HepG2 (cell line): ENCODE measurements around the gene FMNL2. TPM values are rescaled to one million over a fixed set of nuclear protein-coding genes. Genes with fewer than 3 reads are reported as not detected.

Experiments
- FOXA3 ChIP-seq: IDR thresholded peaks from 2 replicates; pipeline ENCODE4 v1.6.1; 2016; ENCODE audit warnings: missing genetic modification reagents, missing compliant biosample characterization
- GMEB1 ChIP-seq: sonication (generic); formaldehyde crosslinking; IDR thresholded peaks from 2 replicates; pipeline ENCODE4 v1.5.1; 2020; ENCODE audit warnings: missing genetic modification reagents, mild to moderate bottlenecking, borderline replicate concordance
- JARID2 ChIP-seq: sonication (generic); formaldehyde crosslinking; IDR thresholded peaks from 2 replicates; pipeline ENCODE4 v1.8.1; 2023; ENCODE audit warnings: missing genetic modification reagents, inconsistent platforms; ENCODE audit not compliant: insufficient replicate concordance
- NFKBIZ ChIP-seq: IDR thresholded peaks from 2 replicates; pipeline ENCODE4 v1.6.1; 2018; ENCODE audit warnings: missing genetic modification reagents, missing compliant biosample characterization
- PHF21A ChIP-seq: sonication (generic); formaldehyde crosslinking; IDR thresholded peaks from 2 replicates; pipeline ENCODE4 v1.5.0; 2020; ENCODE audit warnings: mild to moderate bottlenecking, missing genetic modification reagents
- PLRG1 ChIP-seq: fragments of 450-650 bp; conservative IDR thresholded peaks from 2 replicates; pipeline ENCODE4 v1.6.1; 2016
- SP2 ChIP-seq: sonication (generic); formaldehyde crosslinking; IDR thresholded peaks from 2 replicates; pipeline ENCODE4 v1.5.1; 2020; ENCODE audit warnings: mild to moderate bottlenecking, missing genetic modification reagents
- TGIF2 ChIP-seq: IDR thresholded peaks from 2 replicates; pipeline ENCODE4 v1.6.1; 2016; ENCODE audit warnings: control low read depth, missing compliant biosample characterization
- XBP1 ChIP-seq: sonication (generic); formaldehyde crosslinking; IDR thresholded peaks from 2 replicates; pipeline ENCODE4 v1.5.0; 2020; ENCODE audit warnings: missing genetic modification reagents
- ZFP90 ChIP-seq: sonication (generic); formaldehyde crosslinking; IDR thresholded peaks from 2 replicates; pipeline ENCODE4 v1.8.0; 2022; ENCODE audit warnings: missing genetic modification reagents, mild to moderate bottlenecking, inconsistent platforms, borderline replicate concordance
- ZNF205 ChIP-seq: IDR thresholded peaks from 2 replicates; pipeline ENCODE4 v1.6.1; 2018; ENCODE audit warnings: missing biosample characterization, missing genetic modification reagents
- ZNF207 ChIP-seq: fragments of 450-650 bp; IDR thresholded peaks from 2 replicates; pipeline ENCODE4 v1.6.1; 2016; ENCODE audit warnings: antibody characterized with exemption, borderline replicate concordance
- ZNF569 ChIP-seq: sonication (generic); formaldehyde crosslinking; IDR thresholded peaks from 2 replicates; pipeline ENCODE4 v1.5.0; 2020; ENCODE audit warnings: mild to moderate bottlenecking, missing genetic modification reagents, moderate library complexity, borderline replicate concordance
- ZNF816 ChIP-seq: sonication (generic); formaldehyde crosslinking; IDR thresholded peaks from 2 replicates; pipeline ENCODE4 v1.8.0; 2022; ENCODE audit warnings: missing genetic modification reagents, mild to moderate bottlenecking, borderline replicate concordance
- polyA plus RNA-seq, 8 experiments: library from polyadenylated mRNA; depleted of rRNA in 3 of 8; stranded (reverse) in 7 of 8; unstranded in 1 of 8; fragments of >200 nt; fragmentation: Illumina TruSeq in 4 of 8; extraction: Trizol in 4 of 8; gene quantifications; 2 replicates each; pipeline versions ENCODE4 v1.2.1 to v1.2.3, GENCODE V29; 2011 to 2016; ENCODE audit warnings: low read depth in 4 of 8, missing spikeins in 1 of 8, mixed read lengths in 1 of 8; ENCODE audit not compliant: insufficient read depth in 1 of 8
- total RNA-seq, 5 experiments: library from RNA; depleted of rRNA; stranded (reverse); fragments of >200 nt; fragmentation: Illumina TruSeq; extraction: Trizol; gene quantifications; 2 replicates each; pipeline ENCODE4 v1.2.3, GENCODE V29; 2016; ENCODE audit warnings: low read depth in 1 of 5
- TF ChIP-seq, protein P1 (sequence below): IDR thresholded peaks from 2 replicates; pipeline ENCODE4 v1.6.1; 2016; ENCODE audit warnings: missing biosample characterization, missing genetic modification reagents, low read depth
- TF ChIP-seq, protein P2 (sequence below): IDR thresholded peaks from 2 replicates; pipeline ENCODE4 v1.6.1; 2016; ENCODE audit warnings: missing compliant biosample characterization, missing genetic modification reagents, borderline replicate concordance
- TF ChIP-seq, protein P3 (sequence below): sonication (generic); formaldehyde crosslinking; IDR thresholded peaks from 2 replicates; pipeline ENCODE4 v1.4.0; 2020; ENCODE audit warnings: mild to moderate bottlenecking, missing genetic modification reagents
- TF ChIP-seq, protein P4 (sequence below): IDR thresholded peaks from 2 replicates; pipeline ENCODE4 v1.6.1; 2016; ENCODE audit warnings: low read depth, borderline replicate concordance
- TF ChIP-seq, protein P5 (sequence below): sonication (generic); formaldehyde crosslinking; IDR thresholded peaks from 2 replicates; pipeline ENCODE4 v1.8.0; 2022; ENCODE audit warnings: missing genetic modification reagents, mild to moderate bottlenecking, borderline replicate concordance

FMNL2 gene
- total and polyA plus RNA-seq, 2 of the 13 experiments (the other 11 are each of a cell fraction or from before 2014, with no cell fraction given) = 66.5 to 67.7 TPM

DNA sequence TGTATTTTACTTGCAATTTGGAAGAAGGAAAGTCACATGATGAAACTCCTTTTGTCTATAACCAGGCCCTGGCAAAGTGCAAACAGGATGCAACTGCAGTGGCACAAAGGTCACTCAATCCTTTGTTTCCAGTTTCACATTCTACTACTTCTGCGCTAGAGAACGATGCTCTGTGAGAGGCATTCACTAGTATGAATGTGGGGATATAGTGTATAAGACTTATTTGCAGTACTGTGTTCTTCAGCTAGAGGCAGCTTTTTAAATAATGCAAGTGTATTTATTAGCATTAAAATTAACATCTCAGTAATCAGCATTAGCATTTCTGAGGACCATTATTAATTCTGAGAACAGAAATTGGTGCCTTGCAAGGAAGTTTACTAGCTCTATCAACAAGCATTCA lies 313.4 kb downstream of the FMNL2 start (continued):
- TF ChIP-seq ZNF207 (no peak), TGIF2 (CRISPR knock-in tag) (no peak), SP2 (CRISPR knock-in tag) (no peak), XBP1 (no peak), ZNF205 (CRISPR knock-in tag) (no peak), ZNF569 (no peak), JARID2 (CRISPR knock-in tag) (no peak), ZFP90 (CRISPR knock-in tag) (no peak), FOXA3 (CRISPR knock-in tag) (peak; percentile 34; the same call in 1 of the 2 replicates), GMEB1 (CRISPR knock-in tag) (no peak), PLRG1 (no peak), NFKBIZ (CRISPR knock-in tag) (no peak), PHF21A (CRISPR knock-in tag) (no peak), ZNF816 (0 out of 2 replicates have a peak, but pooled peaks have one; percentile 33)
- TF ChIP-seq, protein P1, sequence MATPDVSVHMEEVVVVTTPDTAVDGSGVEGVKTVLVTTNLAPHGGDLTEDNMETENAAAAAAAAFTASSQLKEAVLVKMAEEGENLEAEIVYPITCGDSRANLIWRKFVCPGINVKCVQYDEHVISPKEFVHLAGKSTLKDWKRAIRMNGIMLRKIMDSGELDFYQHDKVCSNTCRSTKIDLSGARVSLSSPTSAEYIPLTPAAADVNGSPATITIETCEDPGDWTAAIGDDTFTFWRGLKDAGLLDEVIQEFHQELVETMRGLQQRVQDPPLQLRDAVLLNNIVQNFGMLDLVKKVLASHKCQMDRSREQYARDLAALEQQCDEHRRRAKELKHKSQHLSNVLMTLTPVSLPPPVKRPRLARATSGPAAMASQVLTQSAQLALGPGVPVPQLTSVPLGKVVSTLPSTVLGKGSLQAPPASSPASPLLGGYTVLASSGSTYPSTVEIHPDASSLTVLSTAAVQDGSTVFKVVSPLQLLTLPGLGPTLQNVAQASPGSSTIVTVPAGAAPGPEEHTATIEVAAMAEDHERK (CRISPR knock-in tag) = no peak
- TF ChIP-seq, protein P2, sequence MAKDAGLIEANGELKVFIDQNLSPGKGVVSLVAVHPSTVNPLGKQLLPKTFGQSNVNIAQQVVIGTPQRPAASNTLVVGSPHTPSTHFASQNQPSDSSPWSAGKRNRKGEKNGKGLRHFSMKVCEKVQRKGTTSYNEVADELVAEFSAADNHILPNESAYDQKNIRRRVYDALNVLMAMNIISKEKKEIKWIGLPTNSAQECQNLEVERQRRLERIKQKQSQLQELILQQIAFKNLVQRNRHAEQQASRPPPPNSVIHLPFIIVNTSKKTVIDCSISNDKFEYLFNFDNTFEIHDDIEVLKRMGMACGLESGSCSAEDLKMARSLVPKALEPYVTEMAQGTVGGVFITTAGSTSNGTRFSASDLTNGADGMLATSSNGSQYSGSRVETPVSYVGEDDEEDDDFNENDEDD (CRISPR knock-in tag) = no peak
- TF ChIP-seq, protein P3, sequence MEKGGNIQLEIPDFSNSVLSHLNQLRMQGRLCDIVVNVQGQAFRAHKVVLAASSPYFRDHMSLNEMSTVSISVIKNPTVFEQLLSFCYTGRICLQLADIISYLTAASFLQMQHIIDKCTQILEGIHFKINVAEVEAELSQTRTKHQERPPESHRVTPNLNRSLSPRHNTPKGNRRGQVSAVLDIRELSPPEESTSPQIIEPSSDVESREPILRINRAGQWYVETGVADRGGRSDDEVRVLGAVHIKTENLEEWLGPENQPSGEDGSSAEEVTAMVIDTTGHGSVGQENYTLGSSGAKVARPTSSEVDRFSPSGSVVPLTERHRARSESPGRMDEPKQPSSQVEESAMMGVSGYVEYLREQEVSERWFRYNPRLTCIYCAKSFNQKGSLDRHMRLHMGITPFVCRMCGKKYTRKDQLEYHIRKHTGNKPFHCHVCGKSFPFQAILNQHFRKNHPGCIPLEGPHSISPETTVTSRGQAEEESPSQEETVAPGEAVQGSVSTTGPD = no peak
- TF ChIP-seq, protein P4, sequence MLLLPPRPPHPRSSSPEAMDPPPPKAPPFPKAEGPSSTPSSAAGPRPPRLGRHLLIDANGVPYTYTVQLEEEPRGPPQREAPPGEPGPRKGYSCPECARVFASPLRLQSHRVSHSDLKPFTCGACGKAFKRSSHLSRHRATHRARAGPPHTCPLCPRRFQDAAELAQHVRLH (CRISPR knock-in tag) = no peak
- TF ChIP-seq, protein P5, sequence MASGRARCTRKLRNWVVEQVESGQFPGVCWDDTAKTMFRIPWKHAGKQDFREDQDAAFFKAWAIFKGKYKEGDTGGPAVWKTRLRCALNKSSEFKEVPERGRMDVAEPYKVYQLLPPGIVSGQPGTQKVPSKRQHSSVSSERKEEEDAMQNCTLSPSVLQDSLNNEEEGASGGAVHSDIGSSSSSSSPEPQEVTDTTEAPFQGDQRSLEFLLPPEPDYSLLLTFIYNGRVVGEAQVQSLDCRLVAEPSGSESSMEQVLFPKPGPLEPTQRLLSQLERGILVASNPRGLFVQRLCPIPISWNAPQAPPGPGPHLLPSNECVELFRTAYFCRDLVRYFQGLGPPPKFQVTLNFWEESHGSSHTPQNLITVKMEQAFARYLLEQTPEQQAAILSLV (CRISPR knock-in tag) = no peak
